Effector memory CD4-positive, alpha-beta T cell (primary cell): ENCODE measurements around the gene ITIH2.
"Not testable (repeated sequence)": the region's sequence is repeated elsewhere in the genome, so short reads cannot be mapped to it uniquely, and the experiment has no call there.

Experiments used
- DNase-seq, 3 donors: peaks; one replicate each; pipeline ENCODE4 v3.0.0-alpha.2; 2020
- H3K27ac ChIP-seq: 2 replicates; pipeline ENCODE4 v1.7.0; 2013; ENCODE audit warnings: mild to moderate bottlenecking, low read length, moderate library complexity; ENCODE audit not compliant: insufficient read depth, poor library complexity, severe bottlenecking
- H3K27me3 ChIP-seq: replicated peaks from 2 replicates; pipeline ENCODE4 v1.7.0; 2013; ENCODE audit warnings: mild to moderate bottlenecking, low read length; ENCODE audit not compliant: insufficient read depth, control insufficient read depth, poor library complexity, severe bottlenecking
- H3K36me3 ChIP-seq: 2 replicates; pipeline ENCODE4 v1.7.0; 2013; ENCODE audit warnings: mild to moderate bottlenecking, low read length, moderate library complexity; ENCODE audit not compliant: control insufficient read depth, insufficient read depth
- H3K4me1 ChIP-seq: 2 replicates; pipeline ENCODE4 v1.7.0; 2013; ENCODE audit warnings: low read length, mild to moderate bottlenecking; ENCODE audit not compliant: control insufficient read depth, insufficient read depth, poor library complexity, severe bottlenecking
- H3K4me3 ChIP-seq: 2 replicates; pipeline ENCODE4 v1.7.0; 2013; ENCODE audit warnings: low read length, low read depth, mild to moderate bottlenecking; ENCODE audit not compliant: insufficient read depth, poor library complexity, severe bottlenecking
- H3K9me3 ChIP-seq: 2 replicates; pipeline ENCODE4 v1.7.0; 2013; ENCODE audit warnings: mild to moderate bottlenecking, low read length, moderate library complexity; ENCODE audit not compliant: control insufficient read depth

Gene ITIH2

GRCh38 chr10:7738536-7739407 lies 35.7 kb downstream of the ITIH2 start:
- Histone ChIP-seq H3K27ac (no peak overlapping the region), H3K4me3 (no peak overlapping the region), H3K27me3 (no peaks in the 10 kb centered on the region), H3K4me1 (no peaks in the 10 kb centered on the region), H3K9me3 (no peaks in the 10 kb centered on the region), H3K36me3 (no peaks in the 10 kb centered on the region)
- DNase-seq = no peak

GRCh38 chr10:7744307-7744706 lies 41.2 kb downstream of the ITIH2 start:
- Histone ChIP-seq H3K9me3 (no peaks in the 10 kb centered on the region), H3K4me1 (no peaks in the 10 kb centered on the region), H3K27me3 (no peaks in the 10 kb centered on the region), H3K36me3 (no peaks in the 10 kb centered on the region), H3K4me3 (no peak overlapping the region), H3K27ac (no peak overlapping the region)
- DNase-seq = no peak

- H3K27me3 ChIP-seq, H3K4me3 ChIP-seq, H3K27ac ChIP-seq, DNase-seq, H3K4me1 ChIP-seq, H3K9me3 ChIP-seq: not testable (repeated sequence)
- peaks cover 14% of the 10 kb centered on the region for H3K36me3 ChIP-seq
Measured at GRCh38 chr10:7748637-7749036, 45.5 kb downstream of the ITIH2 start.

GRCh38 chr10:7750222-7750621 lies 47.1 kb downstream of the ITIH2 start:
- Histone ChIP-seq H3K4me1 (no peaks in the 10 kb centered on the region), H3K27me3 (no peaks in the 10 kb centered on the region), H3K36me3 (peaks cover 20% of the 10 kb centered on the region), H3K4me3 (no peak overlapping the region), H3K9me3 (no peaks in the 10 kb centered on the region), H3K27ac (no peak overlapping the region)
- DNase-seq = no peak

GRCh38 chr10:7752251-7752650 lies 49.1 kb downstream of the ITIH2 start:
- H3K27ac ChIP-seq = no peak overlapping the region
- H3K36me3 ChIP-seq = peaks cover 28% of the 10 kb centered on the region
- H3K4me3 ChIP-seq = no peak overlapping the region
- no peaks in the 10 kb centered on the region for H3K9me3 ChIP-seq
- no peaks in the 10 kb centered on the region for H3K4me1 ChIP-seq
- DNase-seq = no peak
- no peaks in the 10 kb centered on the region for H3K27me3 ChIP-seq

- Histone ChIP-seq H3K36me3 (peaks cover 53% of the 10 kb centered on the region), H3K4me1 (no peaks in the 10 kb centered on the region), H3K27me3 (no peaks in the 10 kb centered on the region), H3K9me3 (no peaks in the 10 kb centered on the region), H3K4me3 (no peak overlapping the region), H3K27ac (no peak overlapping the region)
- DNase-seq = no peak
Measured at GRCh38 chr10:7755103-7755502, 52.0 kb downstream of the ITIH2 start.

- no peaks in the 10 kb centered on the region for H3K27me3 ChIP-seq
- peaks cover 65% of the 10 kb centered on the region for H3K36me3 ChIP-seq
- H3K27ac ChIP-seq = no peak overlapping the region
- no peaks in the 10 kb centered on the region for H3K4me1 ChIP-seq
- DNase-seq = no peak
- H3K4me3 ChIP-seq = no peak overlapping the region
- H3K9me3 ChIP-seq = no peaks in the 10 kb centered on the region
Measured at GRCh38 chr10:7756360-7756992, 53.4 kb downstream of the ITIH2 start.

- H3K36me3 ChIP-seq = peaks cover 65% of the 10 kb centered on the region
- DNase-seq = no peak
Measured at GRCh38 chr10:7763929-7764328, 60.8 kb downstream of the ITIH2 start.

GRCh38 chr10:7766241-7766640 lies 63.1 kb downstream of the ITIH2 start:
- H3K27ac ChIP-seq = no peak overlapping the region
- H3K9me3 ChIP-seq = no peaks in the 10 kb centered on the region
- no peaks in the 10 kb centered on the region for H3K27me3 ChIP-seq
- H3K4me3 ChIP-seq = no peak overlapping the region
- peaks cover 51% of the 10 kb centered on the region for H3K36me3 ChIP-seq
- no peaks in the 10 kb centered on the region for H3K4me1 ChIP-seq
- DNase-seq = no peak

More at GRCh38 chr10:7763929-7764328, 60.8 kb downstream of the ITIH2 start:
- H3K9me3 ChIP-seq = no peaks in the 10 kb centered on the region
- no peaks in the 10 kb centered on the region for H3K27me3 ChIP-seq
- H3K4me3 ChIP-seq = no peak overlapping the region
- H3K4me1 ChIP-seq = no peaks in the 10 kb centered on the region
- H3K27ac ChIP-seq = no peak overlapping the region

GRCh38 chr10:7767209-7767608 lies 64.1 kb downstream of the ITIH2 start:
- H3K36me3 ChIP-seq = peaks cover 43% of the 10 kb centered on the region
- H3K4me1 ChIP-seq = no peaks in the 10 kb centered on the region
- no peak overlapping the region for H3K4me3 ChIP-seq
- no peak overlapping the region for H3K27ac ChIP-seq
- DNase-seq = no peak
- no peaks in the 10 kb centered on the region for H3K9me3 ChIP-seq
- H3K27me3 ChIP-seq = no peaks in the 10 kb centered on the region
